Measurements from ENCODE around the gene CORIN.

- TF ChIP-seq CTCF (IDR thresholded peaks at IDR 0.05; ENCODE audit: poor library complexity, severe bottlenecking) (no peak), TAF1 (IDR thresholded peaks at IDR 0.05; ENCODE audit: low read depth) (no peak), EP300 (conservative IDR thresholded peaks at IDR 0.05; ENCODE audit: poor library complexity, severe bottlenecking) (no peak), EZH2 (IDR thresholded peaks at IDR 0.05; ENCODE audit: borderline replicate concordance, insufficient read depth, low read length, poor library complexity, severe bottlenecking) (no peak), SMC3 (conservative IDR thresholded peaks at IDR 0.05; ENCODE audit: poor library complexity) (no peak), RAD21 (conservative IDR thresholded peaks at IDR 0.05) (no peak), POLR2AphosphoS5 (IDR thresholded peaks at IDR 0.05) (no peak), MXI1 (conservative IDR thresholded peaks at IDR 0.05; ENCODE audit: poor library complexity, severe bottlenecking) (no peak), REST (IDR thresholded peaks at IDR 0.05; ENCODE audit: borderline replicate concordance) (no peak)
Measured at GRCh38 chr4:47711183-47711582, 126.7 kb downstream of the CORIN start.
